HG02840 (cell line): ENCODE results near the gene MAU2.
A peak's percentile ranks its signal among the peaks of the same experiment; 100 is the strongest.

Source experiments
- ATAC-seq: cut with Tn5 transposase; IDR thresholded peaks from one replicate; pipeline ENCODE4 v1.9.1; 2021; ENCODE audit warnings: mild to moderate bottlenecking, moderate library complexity, moderate number of reproducible peaks; ENCODE audit not compliant: unreplicated experiment, low FRiP score

The MAU2 gene

GRCh38 chr19:19305066-19305465 lies 15.6 kb upstream of the MAU2 start:
- ATAC-seq: no peak

DNA sequence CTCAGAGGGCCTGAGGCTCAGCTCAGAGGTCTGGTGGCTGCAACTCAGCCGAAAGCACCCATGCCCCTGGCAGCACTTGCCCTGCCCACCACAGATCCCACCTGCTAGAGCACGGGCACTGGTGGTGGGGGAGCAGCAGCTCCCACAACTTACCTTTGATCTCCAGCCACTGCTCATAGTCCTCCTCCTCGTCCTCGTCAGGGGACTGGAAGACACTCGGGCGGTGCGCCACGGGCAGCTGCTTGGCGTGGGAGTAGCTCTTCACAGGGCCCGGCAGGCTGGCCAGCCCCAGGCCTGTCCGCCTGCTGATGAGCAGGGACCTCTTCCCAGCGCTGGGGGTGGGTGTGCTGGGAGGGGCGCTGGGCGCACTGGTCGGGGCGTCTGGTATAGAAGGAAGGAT lies 14.9 kb upstream of the MAU2 start:
- ATAC-seq: no peak

DNA sequence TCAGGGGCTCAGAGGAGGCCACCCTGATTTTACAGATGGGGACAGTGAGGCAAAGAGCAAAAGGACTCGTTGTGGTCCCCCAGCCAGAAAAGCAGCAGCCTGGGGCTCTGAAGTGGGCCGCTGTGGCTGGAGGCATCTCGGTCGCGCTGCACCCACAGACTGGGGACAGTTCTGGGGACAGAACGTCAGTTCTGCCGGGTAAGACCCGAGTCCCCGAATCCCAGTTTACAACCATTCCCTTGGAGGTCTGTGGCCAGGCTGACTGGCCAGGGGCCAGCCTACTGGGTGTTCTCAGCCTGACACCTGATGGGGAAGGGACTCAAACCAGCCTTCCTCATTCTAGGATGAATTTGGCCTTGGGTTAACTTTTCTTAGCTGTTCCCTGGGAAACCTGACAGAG lies 14.4 kb upstream of the MAU2 start:
- ATAC-seq: no peak

GRCh38 chr19:19308373-19308772 lies 12.3 kb upstream of the MAU2 start:
- ATAC-seq: no peak

GRCh38 chr19:19315444-19315843 lies 5.2 kb upstream of the MAU2 start:
- ATAC-seq: no peak

- ATAC-seq: no peak
Measured at GRCh38 chr19:19316082-19316481, 4.5 kb upstream of the MAU2 start.

GRCh38 chr19:19319732-19320360 lies 783 bp upstream of the MAU2 start:
- no peak for ATAC-seq

DNA sequence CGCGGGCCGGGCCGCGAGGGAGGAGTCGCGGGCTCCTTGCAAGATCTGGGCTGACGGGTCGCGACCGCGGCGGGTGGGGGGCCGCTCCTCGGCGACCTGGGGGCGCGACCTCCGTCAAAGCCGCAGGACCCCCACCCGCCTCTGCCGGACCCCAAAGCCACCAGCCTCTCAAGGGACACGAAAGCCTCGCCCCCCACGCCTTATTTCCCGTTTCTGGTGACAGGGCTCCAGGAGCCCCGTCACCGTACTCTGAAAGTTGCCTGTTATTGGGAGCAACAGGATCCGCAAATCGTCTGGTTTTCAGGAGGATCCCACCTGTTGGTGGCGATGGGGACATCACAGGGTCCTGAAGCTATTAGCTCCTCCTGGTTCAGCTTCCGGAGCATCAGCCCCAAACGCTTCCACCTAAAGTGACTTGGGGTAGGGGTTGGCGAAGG lies 530 bp downstream of the MAU2 start:
- peak; percentile 12 for ATAC-seq

- no peak for ATAC-seq
Measured at GRCh38 chr19:19324059-19324770, 3.6 kb downstream of the MAU2 start.

DNA sequence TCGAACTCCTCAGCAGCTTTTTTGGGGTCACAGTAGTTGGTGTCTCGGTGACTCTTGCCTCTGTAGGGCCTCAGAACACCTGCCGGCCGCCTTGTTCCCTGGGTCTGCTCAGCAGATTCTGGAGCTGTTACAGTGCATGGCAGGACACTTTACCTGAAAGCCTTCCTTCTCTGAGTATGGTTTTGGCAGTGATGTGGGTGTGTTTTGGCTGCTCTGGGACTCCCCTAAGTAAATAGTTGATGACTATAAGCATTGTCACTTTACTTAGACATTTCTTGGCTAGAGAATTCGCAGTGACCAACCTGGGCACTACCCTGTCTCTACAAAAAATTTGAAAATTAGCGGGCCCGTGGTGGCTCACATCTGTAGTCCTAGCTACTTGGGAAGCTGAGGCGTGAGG lies 7.0 kb downstream of the MAU2 start:
- ATAC-seq: no peak

GRCh38 chr19:19329126-19329525 lies 8.5 kb downstream of the MAU2 start:
- ATAC-seq: no peak

GRCh38 chr19:19334063-19334988 lies 13.7 kb downstream of the MAU2 start:
- no peak for ATAC-seq

DNA sequence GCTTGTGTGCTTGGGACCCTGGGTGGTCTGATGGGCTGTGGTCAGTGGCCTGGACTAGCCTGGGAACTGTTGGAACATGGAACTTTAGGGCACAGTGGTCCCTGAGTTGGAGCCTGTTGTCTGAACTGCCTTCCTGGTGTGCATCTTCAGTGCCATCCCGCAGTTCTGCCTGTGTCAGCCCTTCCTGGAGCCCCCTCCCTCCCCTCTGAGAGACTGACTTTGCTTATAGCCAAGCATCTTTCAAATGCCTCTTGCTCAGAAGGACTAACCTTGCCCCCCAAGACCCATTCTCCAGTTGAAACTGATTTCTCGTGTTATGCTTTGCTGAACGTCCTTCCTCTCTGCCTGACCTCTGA lies 14.3 kb downstream of the MAU2 start:
- ATAC-seq: no peak

- ATAC-seq: no peak
Measured at GRCh38 chr19:19335408-19336158, 15.0 kb downstream of the MAU2 start.

DNA sequence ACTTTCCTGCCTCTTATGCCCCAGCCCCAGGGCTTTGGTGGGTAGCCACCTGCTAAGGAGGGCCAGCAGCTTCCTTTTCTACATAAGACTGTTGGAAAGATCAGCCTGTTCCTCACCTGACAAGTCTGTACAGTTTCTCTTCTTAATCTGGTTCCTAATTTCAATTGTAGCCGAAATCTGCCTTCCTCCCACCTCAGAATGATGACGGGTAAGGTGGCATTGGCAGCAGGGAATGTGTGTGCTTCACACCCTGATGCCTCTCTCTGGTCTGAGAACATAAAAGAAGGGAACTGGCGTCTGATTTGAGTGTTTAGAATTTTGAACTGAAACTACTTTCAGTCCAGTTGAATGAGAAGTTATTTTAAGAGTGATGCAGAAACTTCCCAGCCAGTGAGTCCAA lies 16.0 kb downstream of the MAU2 start:
- no peak for ATAC-seq

DNA sequence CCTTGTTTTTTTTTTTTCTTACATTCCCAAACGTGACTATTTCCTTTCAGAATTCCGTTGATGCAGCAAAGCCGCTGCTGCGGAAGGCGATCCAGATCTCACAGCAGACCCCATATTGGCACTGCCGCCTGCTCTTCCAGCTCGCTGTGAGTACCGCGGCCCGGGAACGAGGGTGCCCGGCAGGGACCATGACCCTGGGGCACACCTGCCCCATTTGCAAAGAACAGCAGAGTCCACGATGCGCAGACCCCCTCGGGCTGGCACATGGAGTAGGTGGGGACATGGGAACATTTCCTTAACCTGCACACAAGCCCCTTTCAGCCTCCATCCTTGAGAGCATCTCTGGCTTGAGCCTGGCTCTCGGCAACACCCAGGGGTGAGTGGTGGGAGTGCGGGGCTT lies 16.5 kb downstream of the MAU2 start:
- no peak for ATAC-seq

DNA sequence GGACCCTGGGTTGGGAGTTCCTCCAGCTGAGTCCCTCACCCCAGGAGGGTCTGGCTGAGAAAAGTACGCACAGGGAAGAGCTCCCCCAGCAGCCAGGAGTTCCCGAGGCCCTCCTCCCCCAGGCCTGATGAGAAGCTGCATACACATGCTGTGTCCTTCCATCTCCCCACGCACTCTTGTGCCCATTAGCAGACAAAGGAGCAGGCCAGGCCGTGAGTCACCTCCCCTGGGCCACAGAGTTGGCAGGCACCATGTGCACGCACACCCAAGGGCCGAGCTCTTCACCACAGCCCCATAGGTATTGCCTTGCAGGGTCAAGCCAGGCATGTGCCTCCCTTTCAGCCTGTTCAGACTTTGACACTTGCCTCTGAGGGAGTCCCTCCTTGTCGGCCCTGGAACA lies 17.5 kb downstream of the MAU2 start:
- ATAC-seq: no peak

- no peak for ATAC-seq
Measured at GRCh38 chr19:19341026-19341425, 20.4 kb downstream of the MAU2 start.

- no peak for ATAC-seq
Measured at GRCh38 chr19:19342086-19343015, 21.7 kb downstream of the MAU2 start.

GRCh38 chr19:19343016-19343362 lies 22.4 kb downstream of the MAU2 start:
- no peak for ATAC-seq
